ENCODE measurements around the gene ENPP4. TPM values are rescaled to one million over a fixed set of nuclear protein-coding genes. Genes with fewer than 3 reads are reported as not detected.

Gene ENPP4
- total and polyA plus RNA-seq, 9 of the 15 experiments (the other 6 are each of a cell fraction or from before 2014, with no cell fraction given) = 0.07 TPM; not detected in 8

DNA sequence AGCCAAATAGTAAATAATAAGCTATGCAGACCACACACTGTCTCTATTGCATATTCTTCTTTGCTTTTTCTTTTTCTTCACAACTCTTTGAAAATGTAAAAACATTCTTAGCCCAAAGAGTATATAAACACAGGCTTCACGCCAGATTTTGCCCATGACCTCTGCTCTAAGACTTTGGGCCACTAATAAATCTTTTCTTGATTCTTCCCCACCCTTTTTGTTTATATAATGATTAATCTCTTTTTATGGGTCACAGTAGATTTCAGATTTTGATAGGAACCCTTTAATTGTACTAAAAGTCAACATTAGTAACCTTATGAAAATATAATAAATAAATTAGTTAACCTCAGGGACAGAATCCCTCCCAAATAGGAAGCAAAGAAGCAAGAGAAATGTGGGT is 56.8 kb downstream of the ENPP4 start:
- FAIRE-seq (no peak), ATAC-seq (no peak), DNase-seq (ENCODE audit: extremely low read depth in 1 of 4, low spot score in 3 of 4) (no peak)
- Histone ChIP-seq H3K36me3 (ENCODE audit: control insufficient read depth, insufficient read depth, low read length) (no peaks in the 10 kb centered on the region), H2AFZ (ENCODE audit: low read depth, low read length) (no peak overlapping the region), H3K4me1 (replicated peaks in 1 of 2; ENCODE audit: control insufficient read depth in 2 of 2, insufficient read depth in 2 of 2, low read length in 2 of 2) (no peaks in the 10 kb centered on the region), H3K4me2 (ENCODE audit: insufficient read depth, low read length) (no peak overlapping the region), H3K4me3 (no peak overlapping the region), H3K27me3 (ENCODE audit: control insufficient read depth in 2 of 2, insufficient read depth in 2 of 2, low read length in 2 of 2) (no peaks in the 10 kb centered on the region; a peak in 1 of 5 replicates), H3K27ac (ENCODE audit: extremely low read depth, low read depth, low read length) (no peak overlapping the region), H3K9ac (ENCODE audit: insufficient read depth in 1 of 2, low read depth in 2 of 2, low read length in 2 of 2) (no peak overlapping the region), H3K79me2 (ENCODE audit: control insufficient read depth, insufficient read depth, low read length) (no peaks in the 10 kb centered on the region), H3K9me1 (ENCODE audit: control insufficient read depth, insufficient read depth, low read length) (no peaks in the 10 kb centered on the region), H3K9me3 (replicated peaks; ENCODE audit: control insufficient read depth, insufficient read depth, low read depth, low read length) (no peaks in the 10 kb centered on the region), H4K20me1 (replicated peaks; ENCODE audit: control insufficient read depth, insufficient read depth, low read length) (no peaks in the 10 kb centered on the region)
- WGBS (ENCODE audit: insufficient coverage, low coverage, missing lambda C conversion rate) = 0% methylated on average over 1 of the region's 1 CpG
- intact Hi-C loops (cut with micrococcal nuclease) = no loop called here
- TF ChIP-seq ATF1 (CRISPR knock-in tag; IDR thresholded peaks at IDR 0.05) (no peak), ATF1 (tag; IDR thresholded peaks at IDR 0.05) (no peak), HMG20B (CRISPR knock-in tag; IDR thresholded peaks at IDR 0.05) (no peak), ZNF699 (CRISPR knock-in tag; IDR thresholded peaks at IDR 0.05; ENCODE audit: insufficient replicate concordance) (no peak), ZNF23 (CRISPR knock-in tag; IDR thresholded peaks at IDR 0.05) (no peak)
- TF ChIP-seq, protein P1, sequence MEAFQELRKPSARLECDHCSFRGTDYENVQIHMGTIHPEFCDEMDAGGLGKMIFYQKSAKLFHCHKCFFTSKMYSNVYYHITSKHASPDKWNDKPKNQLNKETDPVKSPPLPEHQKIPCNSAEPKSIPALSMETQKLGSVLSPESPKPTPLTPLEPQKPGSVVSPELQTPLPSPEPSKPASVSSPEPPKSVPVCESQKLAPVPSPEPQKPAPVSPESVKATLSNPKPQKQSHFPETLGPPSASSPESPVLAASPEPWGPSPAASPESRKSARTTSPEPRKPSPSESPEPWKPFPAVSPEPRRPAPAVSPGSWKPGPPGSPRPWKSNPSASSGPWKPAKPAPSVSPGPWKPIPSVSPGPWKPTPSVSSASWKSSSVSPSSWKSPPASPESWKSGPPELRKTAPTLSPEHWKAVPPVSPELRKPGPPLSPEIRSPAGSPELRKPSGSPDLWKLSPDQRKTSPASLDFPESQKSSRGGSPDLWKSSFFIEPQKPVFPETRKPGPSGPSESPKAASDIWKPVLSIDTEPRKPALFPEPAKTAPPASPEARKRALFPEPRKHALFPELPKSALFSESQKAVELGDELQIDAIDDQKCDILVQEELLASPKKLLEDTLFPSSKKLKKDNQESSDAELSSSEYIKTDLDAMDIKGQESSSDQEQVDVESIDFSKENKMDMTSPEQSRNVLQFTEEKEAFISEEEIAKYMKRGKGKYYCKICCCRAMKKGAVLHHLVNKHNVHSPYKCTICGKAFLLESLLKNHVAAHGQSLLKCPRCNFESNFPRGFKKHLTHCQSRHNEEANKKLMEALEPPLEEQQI (IDR thresholded peaks at IDR 0.05) = no peak
- TF ChIP-seq, protein P2, sequence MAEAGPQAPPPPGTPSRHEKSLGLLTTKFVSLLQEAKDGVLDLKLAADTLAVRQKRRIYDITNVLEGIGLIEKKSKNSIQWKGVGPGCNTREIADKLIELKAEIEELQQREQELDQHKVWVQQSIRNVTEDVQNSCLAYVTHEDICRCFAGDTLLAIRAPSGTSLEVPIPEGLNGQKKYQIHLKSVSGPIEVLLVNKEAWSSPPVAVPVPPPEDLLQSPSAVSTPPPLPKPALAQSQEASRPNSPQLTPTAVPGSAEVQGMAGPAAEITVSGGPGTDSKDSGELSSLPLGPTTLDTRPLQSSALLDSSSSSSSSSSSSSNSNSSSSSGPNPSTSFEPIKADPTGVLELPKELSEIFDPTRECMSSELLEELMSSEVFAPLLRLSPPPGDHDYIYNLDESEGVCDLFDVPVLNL (CRISPR knock-in tag; IDR thresholded peaks at IDR 0.05; ENCODE audit: low read depth) = no peak
- CTCF ChIA-PET (ENCODE audit: low intra/inter-chr PET ratio) = no interaction called here
- in situ Hi-C loops (cut with MboI) = no loop called here
- POLR2A ChIA-PET = no interaction called here
- BruUV-seq (replicated peaks) = no TSS peak

Measured in K562 (cell line).